Activated CD4-positive, CD25-positive, alpha-beta regulatory T cell treated with anti-CD3 and anti-CD28 coated beads, Interleukin-2, amount 50 U/mL, for 24 hours (primary cell): ENCODE results near the gene ZMIZ1.
"Not testable (repeated sequence)": the region's sequence is repeated elsewhere in the genome, so short reads cannot be mapped to it uniquely, and the experiment has no call there.

Experiments used
- ATAC-seq, 2 donors: fragments of 150-1000 bp; cut with Tn5 transposase; one replicate each; pipeline ENCODE4 v1.10.0; 2021; ENCODE audit warnings: mild to moderate bottlenecking in 1 of 2, moderate library complexity in 1 of 2

The ZMIZ1 gene

DNA sequence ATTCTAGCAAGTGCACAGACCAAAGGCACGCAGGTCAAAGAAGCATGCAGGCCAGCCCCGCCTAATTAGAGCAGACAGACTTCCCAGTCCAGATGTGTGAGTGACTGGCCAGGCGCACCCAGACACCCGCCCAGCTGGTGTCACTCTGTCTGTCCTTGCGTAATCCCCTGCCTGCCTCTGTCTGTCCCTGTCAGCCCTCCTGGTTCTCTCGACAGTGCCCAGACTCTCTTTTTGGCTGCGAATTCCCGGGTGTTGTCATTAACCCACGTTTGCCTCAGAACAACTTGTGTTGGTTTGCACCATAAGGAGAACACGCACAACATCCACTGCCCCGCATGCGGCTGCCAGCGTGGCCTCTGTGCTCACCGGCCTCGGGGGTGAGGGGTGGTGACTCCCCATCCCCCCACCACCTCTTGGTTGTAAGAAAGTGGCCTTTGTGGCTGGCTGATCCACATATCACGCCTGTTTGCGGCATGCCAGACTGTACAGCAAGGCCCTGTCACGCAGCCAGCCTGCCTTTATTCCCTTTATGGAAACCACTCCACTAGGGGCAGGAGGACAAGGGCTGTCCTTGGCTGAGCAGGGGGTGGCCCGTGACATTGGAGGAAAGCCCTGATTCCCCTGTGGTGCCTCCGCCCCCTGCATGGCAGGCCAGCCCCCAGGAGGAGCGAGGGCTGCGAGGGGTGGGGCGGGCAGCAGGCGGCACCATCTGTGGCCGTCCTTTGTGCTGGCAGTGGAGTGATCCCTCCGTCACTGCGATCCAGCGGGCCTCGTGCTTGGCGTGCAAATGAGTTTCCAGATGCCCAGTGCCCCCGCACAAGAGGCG, 205.7 kb downstream of the ZMIZ1 start:
- ATAC-seq = no peak

DNA sequence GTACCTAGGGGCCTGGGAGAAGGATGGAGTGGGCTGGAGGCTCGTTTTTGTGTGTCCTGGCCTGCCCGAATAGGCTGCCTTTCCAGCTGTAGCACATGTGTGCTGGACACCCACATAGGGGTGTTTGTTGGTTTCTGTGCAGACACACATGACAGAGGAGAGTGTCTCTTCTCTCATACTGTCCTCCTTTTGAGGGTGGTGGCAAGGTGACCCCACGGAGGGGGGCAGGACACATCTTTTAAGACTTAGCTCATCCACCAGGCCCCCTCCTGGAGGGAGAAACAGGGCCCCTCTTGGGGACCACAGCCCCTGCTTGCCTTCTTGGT, 206.3 kb downstream of the ZMIZ1 start:
- no peak for ATAC-seq

DNA sequence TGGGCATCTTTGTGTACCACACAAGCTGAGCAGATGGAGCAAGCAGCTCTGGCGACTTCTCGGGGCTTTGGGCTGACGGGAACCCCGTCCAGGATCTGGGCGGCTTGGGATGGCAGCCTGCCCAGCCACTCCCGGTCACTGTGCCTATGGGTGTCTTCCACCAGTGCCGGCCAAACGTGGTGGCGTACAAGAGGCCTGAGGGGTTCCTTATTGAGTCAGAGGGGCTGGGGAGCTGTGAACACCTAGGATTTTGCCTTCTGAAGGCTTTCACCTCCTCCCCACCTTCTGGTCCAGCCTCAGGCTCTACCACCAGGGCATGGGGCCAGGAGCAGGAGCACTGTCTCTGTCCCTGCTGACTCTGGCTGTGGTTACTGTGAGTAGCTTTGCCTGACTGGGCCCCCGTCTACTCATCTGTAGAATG, 206.7 kb downstream of the ZMIZ1 start:
- ATAC-seq = no peak

DNA sequence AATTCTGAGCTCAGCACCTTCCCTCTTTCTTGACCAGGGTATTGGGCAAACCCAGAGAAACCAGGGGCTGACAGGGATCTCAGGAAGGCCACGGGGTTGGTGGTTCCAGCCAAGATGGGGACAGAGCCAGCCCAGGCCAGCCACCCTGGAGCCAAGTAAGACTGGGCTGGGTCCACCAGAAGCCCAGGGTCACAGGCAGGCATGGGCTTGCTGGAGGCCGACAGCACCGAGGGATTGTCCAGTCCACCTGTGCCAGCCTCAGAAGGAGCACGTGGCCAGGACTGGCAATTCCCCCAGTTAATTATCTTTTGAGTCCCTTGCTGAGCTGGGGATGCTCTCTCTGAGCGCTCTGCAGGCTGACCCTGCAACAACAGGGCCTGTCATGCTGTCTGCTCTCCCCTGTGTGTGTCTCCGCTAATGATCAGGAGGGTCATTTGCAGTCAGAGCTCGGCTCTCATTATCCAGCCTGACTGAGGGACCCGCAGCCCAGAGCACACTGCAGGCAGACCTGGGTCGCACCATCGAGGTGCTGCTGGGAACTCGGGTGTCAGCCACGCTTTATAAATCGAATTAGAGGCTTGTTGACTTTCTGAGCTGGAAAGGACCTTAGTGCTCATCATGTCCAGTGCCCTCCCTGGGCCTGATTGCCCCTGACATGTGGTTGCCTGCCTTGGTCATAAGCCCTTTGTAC, 209.0 kb downstream of the ZMIZ1 start:
- ATAC-seq = no peak

DNA sequence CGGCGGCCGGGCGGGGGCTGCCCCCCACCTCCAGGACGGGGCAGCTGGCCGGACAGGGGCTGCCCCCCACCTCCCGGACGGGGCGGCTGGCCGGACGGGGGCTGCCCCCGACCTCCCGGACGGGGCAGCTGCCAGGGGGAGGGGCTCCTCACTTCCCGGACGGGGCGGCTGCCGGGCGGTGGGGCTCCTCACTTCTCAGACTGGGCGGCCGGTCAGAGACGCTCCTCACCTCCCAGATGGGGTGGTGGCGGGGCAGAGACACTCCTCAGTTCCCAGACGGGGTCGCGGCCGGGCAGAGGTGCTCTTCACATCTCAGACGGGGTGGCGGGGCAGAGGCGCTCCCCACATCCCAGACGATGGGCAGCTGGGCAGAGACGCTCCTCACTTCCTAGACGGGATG, 210.3 kb downstream of the ZMIZ1 start:
- not testable (repeated sequence) for ATAC-seq

DNA sequence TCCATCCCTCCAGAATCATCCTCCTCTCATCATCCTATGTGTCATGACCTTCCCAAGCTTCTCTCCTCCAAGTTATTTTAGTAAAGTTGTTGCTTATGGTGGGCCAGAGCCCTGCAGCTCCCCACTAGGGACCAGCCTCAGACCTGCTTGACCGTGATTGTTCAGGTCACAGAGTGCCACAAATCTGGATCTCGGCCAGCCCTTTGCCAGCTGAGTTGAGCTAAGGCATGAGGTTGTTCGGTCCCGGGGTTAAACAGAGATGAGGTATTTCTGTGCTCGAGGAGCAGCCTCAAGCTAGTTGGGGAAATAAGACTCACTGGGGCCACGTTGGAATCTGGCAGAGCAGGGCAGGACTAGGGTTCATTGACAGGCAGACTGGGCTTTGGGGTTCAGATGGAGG, 212.2 kb downstream of the ZMIZ1 start:
- no peak for ATAC-seq

DNA sequence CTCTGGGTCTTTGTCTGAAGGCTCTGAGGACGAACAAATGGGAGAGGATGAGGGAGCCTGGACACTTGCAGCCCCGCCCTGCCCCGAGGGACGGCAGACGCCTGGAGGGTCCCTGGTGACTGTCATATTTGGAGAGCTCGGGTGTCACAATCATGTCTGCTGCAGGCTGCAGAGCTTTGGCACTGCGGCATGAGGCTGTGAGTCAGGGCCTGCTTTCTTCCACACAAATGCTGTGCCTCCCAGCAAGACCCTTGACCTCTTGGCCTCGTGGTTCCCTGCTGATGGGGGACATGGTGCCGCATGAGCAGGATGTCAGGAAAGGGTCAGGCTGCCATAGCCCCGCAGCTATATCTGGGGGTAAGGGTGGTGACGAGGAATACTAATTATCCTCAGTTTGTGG, 213.6 kb downstream of the ZMIZ1 start:
- ATAC-seq = no peak

DNA sequence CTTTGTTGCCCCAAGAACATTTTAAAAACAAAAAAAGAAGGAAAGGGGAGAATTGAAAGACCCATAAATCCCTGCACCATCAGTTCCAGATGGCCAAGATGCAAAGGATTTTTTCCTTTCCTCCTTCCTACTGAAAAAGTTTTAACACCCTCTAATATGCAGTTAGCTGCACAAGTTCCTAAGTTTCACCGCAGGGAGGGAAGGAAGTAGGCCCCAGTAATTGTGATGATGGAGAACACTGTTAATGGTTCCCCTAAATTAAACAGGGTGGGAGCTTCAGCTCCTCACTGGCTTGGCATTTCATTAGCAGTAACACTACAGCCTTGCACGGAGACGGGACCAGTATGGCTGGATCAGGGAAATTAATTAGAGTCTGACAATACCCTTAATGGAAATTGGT, 214.8 kb downstream of the ZMIZ1 start:
- no peak for ATAC-seq

DNA sequence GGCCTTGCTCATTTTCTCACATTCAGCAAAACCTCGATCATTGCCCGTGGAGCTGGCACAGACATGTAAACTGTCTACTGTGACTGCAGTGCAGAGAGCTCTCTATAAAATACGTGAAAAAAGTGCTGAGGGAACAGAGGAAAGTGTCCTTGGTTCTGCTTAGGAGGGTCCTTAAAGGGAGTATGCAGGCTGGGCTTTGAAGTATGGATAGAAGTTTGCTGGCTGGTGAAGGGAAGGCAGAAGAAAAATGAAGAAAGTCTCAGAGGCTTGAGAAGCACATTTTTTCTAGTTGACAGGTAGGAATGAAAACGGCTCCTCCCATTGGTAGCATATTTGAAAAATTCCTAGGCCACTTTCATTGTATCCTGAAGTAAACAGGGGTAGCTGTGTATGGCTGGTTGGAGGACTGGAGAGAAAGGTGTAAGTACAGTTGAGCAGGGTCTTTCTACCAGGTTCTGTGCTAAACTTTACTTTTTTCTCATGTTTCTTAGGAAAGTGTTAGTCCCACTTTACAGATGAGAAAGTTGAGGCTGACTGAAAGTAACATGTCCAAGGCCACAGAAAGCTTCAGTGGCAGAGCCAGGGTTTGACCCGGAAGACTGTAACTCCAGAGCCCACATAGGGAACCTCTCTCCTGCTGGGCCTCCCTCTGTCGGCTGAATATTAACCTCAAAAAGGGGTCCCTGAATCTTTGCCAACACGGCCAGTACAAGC, 215.5 kb downstream of the ZMIZ1 start:
- ATAC-seq = no peak

DNA sequence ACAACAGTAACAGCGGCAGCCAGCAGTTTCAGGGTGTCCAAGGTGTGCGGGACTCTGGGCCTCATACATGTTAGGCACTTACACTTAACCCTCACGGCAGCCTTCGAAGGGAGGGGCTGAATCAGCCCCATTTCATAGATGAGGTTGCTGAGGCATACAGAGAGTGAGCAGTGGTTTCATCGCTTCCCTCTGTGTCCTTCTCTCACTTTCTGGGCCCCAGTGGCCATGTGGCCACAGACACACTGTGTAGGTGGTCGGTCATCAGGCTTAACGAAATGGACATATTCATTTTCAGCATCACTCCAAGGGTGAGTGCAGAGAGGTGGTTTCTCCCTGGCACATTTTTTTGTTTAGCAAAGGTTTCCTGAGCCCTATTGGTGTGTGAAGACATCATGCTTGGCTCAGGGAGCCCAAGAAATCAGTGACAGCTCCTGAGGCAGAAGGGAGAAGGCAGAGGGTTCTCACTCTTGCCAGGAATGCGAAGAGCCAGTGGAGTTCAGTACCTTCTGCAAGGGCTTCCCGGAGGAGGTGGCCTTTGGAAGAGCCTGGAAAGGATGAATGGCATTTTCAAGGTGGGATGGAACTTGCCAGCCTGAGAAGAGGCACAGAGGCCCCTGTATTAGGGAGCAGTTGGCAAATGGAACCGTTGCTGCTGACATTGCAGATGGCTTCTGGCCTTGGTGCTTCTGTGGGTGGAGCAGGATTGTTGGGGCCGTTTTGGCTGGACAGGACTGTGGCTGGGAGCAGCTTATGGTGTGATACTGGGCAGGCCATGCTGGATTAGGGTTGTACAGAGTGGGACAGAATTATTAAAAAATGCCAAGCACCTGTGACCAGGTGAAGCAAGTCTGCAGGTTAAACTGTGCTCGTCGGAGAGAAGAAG, 216.8 kb downstream of the ZMIZ1 start:
- peak; percentile 76 to 83 for ATAC-seq

DNA sequence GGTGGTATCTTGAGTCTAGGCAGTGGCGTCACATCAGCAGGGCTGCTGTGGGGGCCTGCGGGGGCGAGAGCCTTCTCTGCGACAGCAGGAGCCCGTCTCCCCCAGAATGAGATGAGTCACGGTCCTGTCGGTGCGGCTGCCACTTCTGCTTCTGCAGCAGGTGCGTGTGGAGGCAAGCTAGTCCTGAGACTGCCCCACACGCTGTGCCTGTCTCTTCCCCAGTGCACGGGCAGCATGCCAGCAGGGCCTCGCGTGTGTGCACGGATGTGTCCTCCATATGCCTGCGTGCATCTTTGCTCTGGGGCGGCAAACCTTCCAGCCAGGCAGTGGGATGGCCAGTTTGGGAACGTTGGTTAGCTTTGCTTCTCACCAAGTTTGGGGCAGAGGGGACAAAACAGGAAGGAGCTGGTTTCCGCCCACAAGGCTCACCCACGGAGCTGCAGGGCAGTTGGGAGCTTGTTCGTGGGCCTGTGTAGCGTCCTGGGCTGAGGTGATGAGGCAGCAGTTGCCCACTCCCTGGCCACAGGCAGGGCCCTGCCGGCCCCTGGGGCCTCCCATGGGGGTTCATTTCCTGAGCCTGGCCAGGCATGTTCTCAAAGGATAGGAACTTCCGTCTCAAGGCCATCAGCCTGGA, 217.7 kb downstream of the ZMIZ1 start:
- peak; percentile 86 to 91 for ATAC-seq

DNA sequence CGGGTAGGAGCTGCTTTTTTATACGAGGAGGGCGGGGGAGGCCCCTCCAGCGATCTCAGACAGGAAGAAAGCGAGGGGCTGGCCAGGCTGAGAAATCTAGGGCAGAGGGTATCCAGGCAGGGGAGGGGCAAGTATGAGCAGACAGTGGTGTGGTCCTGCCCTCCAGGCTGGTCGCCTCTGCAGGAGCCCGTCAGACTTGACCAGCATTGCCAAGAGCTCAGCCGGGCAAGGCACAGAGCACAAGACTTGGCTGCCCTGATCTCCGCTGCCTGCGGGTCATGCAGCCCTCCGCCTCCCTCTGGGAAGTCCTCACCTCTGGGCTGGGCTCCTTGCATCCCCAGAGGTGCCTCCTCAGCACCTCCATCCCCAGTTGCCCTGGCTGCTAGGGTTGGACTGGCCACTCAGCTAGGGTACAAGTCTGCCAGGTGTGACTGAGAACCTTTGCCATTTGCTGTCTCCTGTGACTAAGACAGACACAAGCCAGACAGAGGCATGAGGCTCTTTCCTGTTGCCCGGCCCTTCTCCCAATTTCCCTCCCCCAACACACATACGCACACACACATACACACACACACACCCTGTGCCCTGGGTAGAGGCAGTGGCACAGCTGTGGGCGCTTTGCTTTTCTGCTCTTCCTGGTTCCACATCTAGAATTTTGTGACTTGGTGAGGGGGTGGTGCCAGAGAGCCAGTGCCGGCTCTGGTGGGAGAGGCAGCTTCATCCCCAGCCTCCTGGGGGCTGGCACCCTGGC, 219.4 kb downstream of the ZMIZ1 start:
- ATAC-seq = no peak

DNA sequence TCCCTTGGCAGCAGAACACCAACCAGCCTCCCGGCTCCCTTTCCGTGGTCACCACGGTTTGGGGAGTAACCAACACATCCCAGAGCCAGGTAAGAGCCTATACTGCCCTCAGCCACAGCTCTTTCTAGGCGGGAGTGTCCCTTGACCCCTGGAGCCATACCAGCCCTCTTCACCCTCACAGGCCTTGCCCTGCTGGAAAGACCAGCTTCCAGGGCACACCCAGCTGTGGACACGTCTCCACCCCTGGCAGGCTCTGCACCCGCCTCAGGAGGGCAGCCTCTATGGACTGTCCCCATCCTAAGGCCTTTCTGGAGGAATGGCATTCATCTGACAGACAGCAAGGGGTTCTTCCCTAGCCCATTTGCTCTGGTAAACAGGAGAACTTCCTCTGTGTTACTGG, 221.0 kb downstream of the ZMIZ1 start:
- no peak for ATAC-seq

DNA sequence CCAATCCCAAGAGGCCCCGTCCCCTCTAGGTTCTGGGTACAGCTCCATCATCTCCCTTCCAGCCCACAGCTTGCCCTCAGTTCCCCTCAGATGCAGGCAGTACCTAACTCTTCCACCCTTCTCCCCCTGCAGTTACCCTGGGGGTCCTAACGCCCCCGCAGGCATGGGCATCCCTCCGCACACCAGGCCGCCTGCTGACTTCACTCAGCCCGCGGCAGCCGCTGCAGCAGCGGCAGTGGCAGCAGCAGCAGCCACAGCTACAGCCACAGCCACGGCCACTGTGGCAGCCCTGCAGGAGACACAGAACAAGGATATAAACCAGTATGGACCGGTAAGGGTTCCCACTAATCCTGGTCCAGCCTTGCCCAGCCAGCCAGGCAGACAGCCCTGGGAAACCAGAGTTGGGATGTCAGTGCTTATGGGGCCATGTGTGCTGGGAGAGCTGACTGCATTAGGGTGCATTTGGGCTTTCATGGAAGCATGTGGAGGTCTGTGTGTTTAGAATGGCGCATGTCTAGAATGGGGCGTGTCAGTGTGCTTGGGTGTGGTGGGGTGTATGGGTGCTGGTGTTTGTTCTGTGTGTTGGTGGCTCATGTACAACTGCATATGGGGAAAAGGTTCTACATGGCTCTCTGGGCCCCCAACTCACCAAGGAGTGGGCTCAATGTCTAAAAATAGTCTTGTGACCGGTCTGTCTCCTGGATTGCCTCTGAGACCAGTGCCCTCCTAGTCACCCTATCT, 223.4 kb downstream of the ZMIZ1 start:
- no peak for ATAC-seq

DNA sequence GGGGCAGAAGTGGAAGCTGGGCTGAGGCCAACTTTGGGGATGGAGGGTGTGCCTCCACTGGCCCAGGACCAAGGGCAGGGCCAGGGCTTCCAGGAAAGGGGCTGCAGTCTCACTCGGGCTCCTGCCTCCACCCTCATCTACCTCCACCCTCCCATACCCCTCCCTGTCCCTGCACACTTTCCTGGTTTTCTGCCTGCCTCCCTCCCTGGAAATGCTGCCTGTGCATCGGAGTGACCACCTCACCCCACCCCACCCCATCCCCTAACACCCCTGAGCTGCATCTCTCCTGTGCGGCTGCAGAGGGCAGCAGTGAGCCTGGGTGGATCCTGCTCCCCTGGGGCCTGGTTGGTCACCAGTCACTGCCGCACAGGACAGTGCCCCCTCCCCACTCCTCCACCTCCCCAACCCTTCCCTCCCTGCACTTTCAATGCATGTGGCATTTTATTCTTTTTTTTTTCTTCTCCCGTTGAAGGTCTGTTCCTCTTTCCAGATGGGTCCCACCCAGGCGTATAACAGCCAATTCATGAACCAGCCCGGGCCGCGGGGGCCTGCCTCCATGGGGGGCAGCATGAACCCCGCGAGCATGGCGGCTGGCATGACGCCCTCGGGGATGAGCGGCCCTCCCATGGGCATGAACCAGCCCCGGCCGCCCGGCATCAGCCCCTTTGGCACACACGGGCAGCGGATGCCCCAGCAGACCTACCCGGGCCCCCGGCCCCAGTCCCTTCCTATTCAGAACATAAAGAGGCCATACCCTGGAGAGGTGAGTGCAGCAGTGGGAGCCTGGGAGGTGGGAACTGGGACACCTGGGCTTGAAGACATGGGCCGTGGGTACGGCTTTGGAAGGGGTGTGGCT, 224.4 kb downstream of the ZMIZ1 start:
- peak in 1 of 2 donors; percentile 48 for ATAC-seq

DNA sequence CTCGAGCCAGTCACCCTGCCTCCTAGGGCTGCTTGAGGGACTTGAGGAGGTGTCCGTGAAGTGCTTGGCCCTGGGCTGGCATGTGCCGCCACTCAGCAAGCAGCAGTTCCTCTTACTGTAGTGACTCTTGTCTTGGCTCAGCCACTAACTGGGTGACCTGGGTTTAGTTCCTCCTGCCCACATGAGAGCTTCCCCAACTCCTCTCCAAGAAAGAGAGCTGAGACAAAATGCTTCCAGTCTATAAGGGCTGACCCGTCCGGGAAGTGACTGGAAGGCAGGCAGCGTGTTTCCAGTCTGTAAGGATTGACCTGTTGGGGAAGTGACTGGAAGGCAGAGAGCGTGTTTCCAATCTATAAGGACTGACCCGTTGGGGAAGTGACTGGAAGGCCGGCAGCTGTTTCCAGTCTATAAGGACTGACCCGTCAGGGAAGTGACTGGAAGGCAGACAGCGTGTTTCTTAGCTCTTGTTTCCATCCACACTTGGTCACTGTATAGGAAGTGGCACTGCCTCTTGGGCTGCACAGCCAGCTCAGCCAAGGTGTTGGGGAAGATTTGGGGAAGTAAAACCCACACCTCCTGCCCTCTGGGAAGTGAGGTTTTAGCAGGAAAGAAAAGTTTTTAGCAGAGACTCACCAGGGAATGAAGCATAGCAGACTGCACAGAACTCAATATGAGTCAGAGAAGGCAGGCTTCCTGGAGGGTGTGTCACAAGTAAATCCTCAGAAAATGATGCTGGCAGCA, 225.2 kb downstream of the ZMIZ1 start:
- ATAC-seq = no peak

DNA sequence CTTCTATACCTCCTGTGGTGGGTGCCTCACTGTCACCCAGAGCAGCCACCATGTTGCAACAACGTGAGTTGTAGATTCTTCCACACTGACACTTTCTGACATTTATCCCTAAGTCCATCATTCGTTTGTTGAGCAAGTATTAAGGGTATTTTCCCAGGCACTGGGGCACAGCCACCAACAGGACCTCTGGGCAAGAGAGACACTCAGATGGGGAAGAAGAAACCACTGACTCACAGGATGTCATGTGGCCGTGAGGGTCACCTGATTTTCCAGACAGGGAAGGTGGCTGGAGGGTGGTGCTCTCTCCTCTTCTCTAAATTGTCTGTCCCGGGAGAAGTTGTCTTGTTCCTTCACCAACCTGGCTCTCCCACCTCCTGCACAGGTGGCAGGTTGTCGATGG, 226.8 kb downstream of the ZMIZ1 start:
- no peak for ATAC-seq

DNA sequence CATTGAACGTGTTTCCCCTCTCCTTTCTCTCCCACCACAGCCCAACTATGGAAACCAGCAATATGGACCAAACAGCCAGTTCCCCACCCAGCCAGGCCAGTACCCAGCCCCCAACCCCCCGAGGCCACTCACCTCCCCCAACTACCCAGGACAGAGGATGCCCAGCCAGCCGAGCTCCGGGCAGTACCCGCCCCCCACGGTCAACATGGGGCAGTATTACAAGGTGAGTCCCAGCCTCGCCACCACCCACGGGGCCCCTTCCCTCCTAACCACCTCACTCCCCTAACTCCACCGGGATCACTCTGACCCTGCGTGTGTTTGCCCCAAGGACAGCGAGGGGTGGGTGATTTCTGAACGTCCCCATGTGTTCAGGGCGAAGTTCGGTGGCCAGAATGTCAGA, 227.7 kb downstream of the ZMIZ1 start:
- ATAC-seq = no peak
